IMR-90 (cell line): ENCODE results near the gene ITIH6. TPM values are rescaled to one million over a fixed set of nuclear protein-coding genes. Genes with fewer than 3 reads are reported as not detected.
"Not testable (repeated sequence)": the region's sequence is repeated elsewhere in the genome, so short reads cannot be mapped to it uniquely, and the experiment has no call there.

Experiments
- ATAC-seq: fragments of 200-7000 bp; cut with Tn5 transposase; 2 replicates; pipeline ENCODE4 v1.9.1; 2020; ENCODE audit warnings: low read depth, mild to moderate bottlenecking, moderate library complexity
- BruUV-seq: library from RNA; stranded (reverse); fragments of 400-500 nt; replicated peaks from 2 replicates; lab custom pipeline; 2021; lab: Mats Ljungman, UMichigan
- CTCF ChIA-PET: fragments of 300-600 bp; formaldehyde crosslinking; extraction: SDS; loops from one replicate; lab custom pipeline; 2021; ENCODE audit warnings: antibody characterized with exemption; lab: Yijun Ruan, JAX
- POLR2A ChIA-PET: fragments of 300-600 bp; sonication (Branson Sonifier 250); formaldehyde crosslinking; loops from one replicate; lab custom pipeline; 2022; ENCODE audit warnings: antibody characterized with exemption; ENCODE audit not compliant: unreplicated experiment; lab: Charles Lee
- DNase-seq: peaks from one replicate; pipeline ENCODE4 v3.0.0; 2013
- H2AFZ ChIP-seq: replicated peaks from 2 replicates; pipeline ENCODE3; 2013; ENCODE audit warnings: low read length, mild to moderate bottlenecking; ENCODE audit not compliant: poor library complexity
- H2AK5ac ChIP-seq: 2 replicates; pipeline ENCODE4 v1.6.1; 2013; ENCODE audit warnings: low read depth, low read length, inconsistent platforms
- H2AK9ac ChIP-seq: replicated peaks from 2 replicates; pipeline ENCODE3; 2013; ENCODE audit warnings: mild to moderate bottlenecking, low read depth, low read length, moderate library complexity; ENCODE audit not compliant: poor library complexity
- H2BK120ac ChIP-seq: 2 replicates; pipeline ENCODE4 v1.6.1; 2013; ENCODE audit warnings: low read depth, low read length, inconsistent platforms
- H2BK15ac ChIP-seq: 3 replicates; pipeline ENCODE4 v1.6.1; 2013; ENCODE audit warnings: low read depth, low read length, inconsistent platforms
- H2BK20ac ChIP-seq: 2 replicates; pipeline ENCODE4 v1.6.1; 2013; ENCODE audit warnings: low read depth, mild to moderate bottlenecking, inconsistent platforms, low read length, moderate library complexity
- H2BK5ac ChIP-seq: 2 replicates; pipeline ENCODE4 v1.6.1; 2013; ENCODE audit warnings: mild to moderate bottlenecking, low read depth, low read length, inconsistent platforms; ENCODE audit not compliant: poor library complexity, severe bottlenecking
- H3K14ac ChIP-seq: replicated peaks from 2 replicates; pipeline ENCODE4 v1.6.1; 2013; ENCODE audit warnings: low read depth, low read length, inconsistent platforms
- H3K18ac ChIP-seq: 2 replicates; pipeline ENCODE4 v1.6.1; 2013; ENCODE audit warnings: low read depth, low read length, control low read depth
- H3K23ac ChIP-seq: 2 replicates; pipeline ENCODE4 v1.6.1; 2013; ENCODE audit warnings: low read depth, low read length, inconsistent platforms
- H3K27ac ChIP-seq: 2 replicates; pipeline ENCODE4 v1.5.1; 2013; ENCODE audit warnings: mild to moderate bottlenecking, control low read depth, low read length; ENCODE audit not compliant: insufficient read depth
- H3K27me3 ChIP-seq: 2 replicates; pipeline ENCODE4 v1.6.1; 2013; ENCODE audit warnings: low read length; ENCODE audit not compliant: control insufficient read depth, insufficient read depth
- H3K36me3 ChIP-seq: 2 replicates; pipeline ENCODE4 v1.6.1; 2013; ENCODE audit warnings: low read length, mixed read lengths; ENCODE audit not compliant: control insufficient read depth, insufficient read depth
- H3K4ac ChIP-seq: 2 replicates; pipeline ENCODE4 v1.6.1; 2013; ENCODE audit warnings: low read depth, low read length, inconsistent platforms
- H3K4me1 ChIP-seq: 2 replicates; pipeline ENCODE4 v1.6.1; 2013; ENCODE audit warnings: low read length, mixed read lengths; ENCODE audit not compliant: control insufficient read depth, insufficient read depth
- H3K4me2 ChIP-seq: 2 replicates; pipeline ENCODE4 v1.6.1; 2013; ENCODE audit warnings: low read depth, mild to moderate bottlenecking, control low read depth, low read length, moderate library complexity
- H3K4me3 ChIP-seq: 2 replicates; pipeline ENCODE4 v1.5.1; 2013; ENCODE audit warnings: low read depth, mild to moderate bottlenecking, control low read depth, low read length, moderate library complexity; ENCODE audit not compliant: insufficient read depth
- H3K56ac ChIP-seq: 2 replicates; pipeline ENCODE4 v1.6.1; 2013; ENCODE audit warnings: low read length, inconsistent platforms; ENCODE audit not compliant: insufficient read depth; ENCODE audit errors: extremely low read depth
- H3K79me1 ChIP-seq, 2 experiments: 2 replicates each; pipeline ENCODE4 v1.6.1; 2013; ENCODE audit warnings: low read length in 2 of 2, inconsistent platforms in 1 of 2, low read depth in 1 of 2
- H3K9ac ChIP-seq: 2 replicates; pipeline ENCODE4 v1.6.1; 2013; ENCODE audit warnings: low read depth, low read length, control low read depth
- H3K9me1 ChIP-seq: 2 replicates; pipeline ENCODE4 v1.6.1; 2013; ENCODE audit warnings: low read length, inconsistent platforms; ENCODE audit not compliant: insufficient read depth
- H3K9me3 ChIP-seq: 2 replicates; pipeline ENCODE4 v1.6.1; 2013; ENCODE audit warnings: low read length; ENCODE audit not compliant: control insufficient read depth, insufficient read depth
- H4K20me1 ChIP-seq: 2 replicates; pipeline ENCODE4 v1.6.1; 2013; ENCODE audit warnings: low read length, inconsistent platforms; ENCODE audit not compliant: insufficient read depth
- H4K5ac ChIP-seq: 2 replicates; pipeline ENCODE4 v1.6.1; 2013; ENCODE audit warnings: mild to moderate bottlenecking, low read depth, low read length, control low read depth
- H4K8ac ChIP-seq, 2 experiments: 2 replicates each; pipeline ENCODE4 v1.6.1; 2013; ENCODE audit warnings: low read depth in 2 of 2, low read length in 2 of 2, control low read depth in 1 of 2, inconsistent platforms in 1 of 2
- H4K91ac ChIP-seq: 2 replicates; pipeline ENCODE4 v1.6.1; 2013; ENCODE audit warnings: low read depth, low read length, inconsistent platforms; ENCODE audit not compliant: insufficient read depth
- WGBS, 2 experiments: methylation state at CpG; one replicate each; pipeline versions ENCODE4 v1.1.5 to v1.1.7; 2013; ENCODE audit warnings: missing lambda C conversion rate in 2 of 2; ENCODE audit not compliant: insufficient read length in 1 of 2; ENCODE audit errors: extremely low coverage in 2 of 2; 5-methylcytosine and 5-hydroxymethylcytosine counted together
- dilution Hi-C: fragments of 300-500 bp; cut with HindIII; formaldehyde crosslinking; loops from one replicate; pipeline ENCODE4 v1.14.3; 2018; ENCODE audit warnings: low sequenced_read_pairs; ENCODE audit not compliant: unreplicated experiment
- in situ Hi-C: fragments of 300-500 bp; cut with MboI; formaldehyde crosslinking; loops from 3 replicates; pipeline ENCODE4 v1.14.3; 2019; ENCODE audit warnings: low sequenced_read_pairs, inconsistent platforms, mixed read lengths
- intact Hi-C: fragments of 100-400 bp; cut with micrococcal nuclease; formaldehyde crosslinking; loops from 2 replicates; pipeline ENCODE4 v1.10.0; 2022
- polyA plus RNA-seq, 3 experiments: library from polyadenylated mRNA; depleted of rRNA; stranded (reverse); fragments of >200 nt; gene quantifications; 2 replicates each; pipeline ENCODE4 v1.2.3, GENCODE V29; 2012; ENCODE audit warnings: low replicate concordance in 1 of 3
- total RNA-seq: library from RNA; depleted of rRNA; stranded (reverse); fragments of >200 nt; gene quantifications from 2 replicates; pipeline ENCODE4 v1.2.3, GENCODE V29; 2012

The ITIH6 gene
- total and polyA plus RNA-seq, 2 of the 4 experiments (the other 2 are of a cell fraction) = not detected

- H3K9me3 ChIP-seq, BruUV-seq, H3K4me3 ChIP-seq, H2AFZ ChIP-seq, H4K91ac ChIP-seq, H3K9me1 ChIP-seq, H2BK5ac ChIP-seq, H3K4me1 ChIP-seq, H3K23ac ChIP-seq, H3K4me2 ChIP-seq, H4K20me1 ChIP-seq, H2AK5ac ChIP-seq, H2BK20ac ChIP-seq, POLR2A ChIA-PET, H3K36me3 ChIP-seq, H3K56ac ChIP-seq, intact Hi-C loops, H2BK15ac ChIP-seq, H3K9ac ChIP-seq, H3K14ac ChIP-seq, DNase-seq, H3K4ac ChIP-seq, in situ Hi-C loops, H4K5ac ChIP-seq, H3K27ac ChIP-seq, H2AK9ac ChIP-seq, H3K18ac ChIP-seq, ATAC-seq, H3K79me1 ChIP-seq, H4K8ac ChIP-seq, H2BK120ac ChIP-seq, dilution Hi-C loops, H3K27me3 ChIP-seq: not testable (repeated sequence)
- CTCF ChIA-PET = interaction anchor here (0.5 kb wide), 1 partner anchor 1375 kb away, joined by 3 read pairs; no protein-coding TSS in a partner anchor
- WGBS, 2 experiments = no CpG with 5 or more reads among the region's 2 CpGs
Measured at GRCh38 chrX:54847700-54848099, 49.6 kb upstream of the ITIH6 start.
